HG03097 (cell line): ENCODE results near the gene CACNA1C.

ENCODE experiments used
- ATAC-seq: cut with Tn5 transposase; IDR thresholded peaks from one replicate; pipeline ENCODE4 v1.9.1; 2021; ENCODE audit not compliant: unreplicated experiment, low FRiP score

Gene CACNA1C

DNA sequence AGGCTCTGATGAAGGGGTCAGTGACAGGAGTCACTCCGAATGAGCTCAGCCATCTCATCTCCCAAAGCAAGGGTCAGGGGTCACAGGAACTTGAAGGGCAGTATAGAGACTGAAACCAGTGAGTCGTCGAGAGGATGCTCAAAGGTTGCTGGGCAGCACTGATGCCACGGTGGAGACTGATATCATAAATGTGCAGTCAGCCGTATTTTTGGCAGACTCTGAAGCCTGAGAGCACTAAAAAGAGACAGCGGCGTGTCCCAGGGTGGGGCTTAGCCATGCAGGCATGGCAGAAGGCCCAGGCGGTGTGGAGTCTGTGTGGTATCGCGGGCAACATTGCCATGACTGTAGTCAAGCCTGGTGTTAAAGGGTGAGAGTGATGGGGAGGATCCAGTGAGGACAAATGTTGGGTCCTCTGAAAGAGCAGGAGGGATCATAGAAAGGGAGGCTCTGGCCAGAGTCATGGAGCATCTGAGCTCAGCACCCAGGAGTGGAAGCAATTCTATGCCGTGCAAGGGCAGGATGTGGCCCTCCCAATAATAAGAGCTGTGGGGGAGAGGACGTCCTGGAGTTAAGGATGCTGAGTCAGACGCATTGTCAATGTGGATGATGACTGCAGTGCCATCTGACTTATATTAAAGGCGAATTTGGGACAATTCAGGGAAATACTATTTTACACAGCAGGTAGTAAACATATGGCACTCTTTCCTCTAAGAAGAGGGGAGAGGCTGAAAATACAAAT lies 500.8 kb downstream of the CACNA1C start:
- no peak for ATAC-seq

- ATAC-seq, result no peak
Measured at GRCh38 chr12:2555487-2556082, 502.8 kb downstream of the CACNA1C start.

GRCh38 chr12:2557597-2557996 lies 504.8 kb downstream of the CACNA1C start:
- no peak for ATAC-seq

DNA sequence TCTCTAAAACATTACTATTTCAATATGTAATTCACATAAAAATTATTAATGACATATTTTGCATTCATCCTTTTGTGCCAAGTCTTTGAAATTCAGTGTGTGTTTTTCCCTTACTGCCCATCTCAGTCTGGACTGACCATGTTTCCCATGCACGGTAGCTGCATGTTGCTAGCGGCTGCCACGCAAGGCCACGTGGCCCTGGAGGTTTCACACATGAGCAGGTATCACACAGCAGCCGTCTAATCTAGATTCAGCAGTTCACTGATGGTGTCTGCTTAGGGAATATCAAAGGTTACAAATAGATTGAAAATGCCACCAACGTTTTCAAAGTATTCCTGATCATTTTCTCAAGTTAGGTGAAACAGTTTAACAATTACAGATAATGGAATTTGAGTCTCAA lies 507.1 kb downstream of the CACNA1C start:
- ATAC-seq, result no peak

DNA sequence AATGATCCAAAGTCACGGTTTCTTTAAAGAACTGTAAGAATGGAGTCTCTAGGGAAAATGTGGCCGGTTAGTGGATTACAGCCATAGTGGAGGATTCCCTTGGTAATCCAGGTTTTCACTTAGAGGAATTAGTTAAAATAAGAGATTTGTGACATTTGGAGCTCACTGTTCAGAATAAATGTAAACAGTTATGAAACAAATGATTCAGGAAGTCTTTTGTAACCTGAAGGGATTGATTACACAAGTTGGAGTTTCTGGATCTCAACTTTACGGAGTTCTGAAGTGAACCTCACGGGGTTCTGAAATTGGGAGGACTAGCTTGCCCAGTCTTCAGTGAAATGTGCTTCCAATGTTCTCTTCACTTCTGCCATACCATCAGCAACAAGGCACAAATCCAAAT lies 507.6 kb downstream of the CACNA1C start:
- ATAC-seq, result no peak

- ATAC-seq, result no peak
Measured at GRCh38 chr12:2561367-2561766, 508.6 kb downstream of the CACNA1C start.

- ATAC-seq, result no peak
Measured at GRCh38 chr12:2562400-2562799, 509.6 kb downstream of the CACNA1C start.

GRCh38 chr12:2563709-2564108 lies 510.9 kb downstream of the CACNA1C start:
- ATAC-seq, result no peak

DNA sequence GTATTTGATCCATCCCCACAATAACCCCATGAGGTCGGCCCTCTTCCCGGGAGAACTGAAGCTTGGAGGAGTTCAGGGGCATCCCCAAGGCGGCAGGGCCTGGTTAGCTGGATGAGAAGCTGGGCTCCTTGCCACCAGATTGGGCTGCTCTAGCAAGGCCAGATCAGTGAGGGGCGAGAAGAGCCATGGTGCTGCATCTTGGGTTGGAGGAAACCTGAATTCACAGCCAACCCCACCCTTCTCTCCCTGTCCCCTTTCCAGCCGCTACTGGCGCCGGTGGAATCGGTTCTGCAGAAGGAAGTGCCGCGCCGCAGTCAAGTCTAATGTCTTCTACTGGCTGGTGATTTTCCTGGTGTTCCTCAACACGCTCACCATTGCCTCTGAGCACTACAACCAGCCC lies 513.4 kb downstream of the CACNA1C start:
- ATAC-seq, result no peak

DNA sequence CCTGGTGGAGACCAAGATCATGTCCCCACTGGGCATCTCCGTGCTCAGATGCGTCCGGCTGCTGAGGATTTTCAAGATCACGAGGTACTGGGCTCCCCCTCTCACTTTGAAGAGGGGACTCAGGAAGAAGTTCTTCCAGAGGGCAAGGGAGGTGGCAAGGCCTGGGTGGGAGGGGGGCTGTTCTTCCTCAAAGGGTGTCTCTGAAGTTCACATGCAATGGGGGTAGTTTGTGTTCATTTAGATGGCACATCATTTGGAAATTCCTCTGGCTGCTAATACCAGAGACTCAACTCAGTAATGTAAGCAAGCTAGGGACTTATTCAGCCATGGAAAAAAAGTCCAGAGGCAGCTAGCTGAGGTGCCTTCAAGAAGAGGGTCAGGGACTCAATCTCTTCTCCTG lies 514.9 kb downstream of the CACNA1C start:
- ATAC-seq, result no peak

- ATAC-seq, result no peak
Measured at GRCh38 chr12:2570562-2570961, 517.8 kb downstream of the CACNA1C start.

DNA sequence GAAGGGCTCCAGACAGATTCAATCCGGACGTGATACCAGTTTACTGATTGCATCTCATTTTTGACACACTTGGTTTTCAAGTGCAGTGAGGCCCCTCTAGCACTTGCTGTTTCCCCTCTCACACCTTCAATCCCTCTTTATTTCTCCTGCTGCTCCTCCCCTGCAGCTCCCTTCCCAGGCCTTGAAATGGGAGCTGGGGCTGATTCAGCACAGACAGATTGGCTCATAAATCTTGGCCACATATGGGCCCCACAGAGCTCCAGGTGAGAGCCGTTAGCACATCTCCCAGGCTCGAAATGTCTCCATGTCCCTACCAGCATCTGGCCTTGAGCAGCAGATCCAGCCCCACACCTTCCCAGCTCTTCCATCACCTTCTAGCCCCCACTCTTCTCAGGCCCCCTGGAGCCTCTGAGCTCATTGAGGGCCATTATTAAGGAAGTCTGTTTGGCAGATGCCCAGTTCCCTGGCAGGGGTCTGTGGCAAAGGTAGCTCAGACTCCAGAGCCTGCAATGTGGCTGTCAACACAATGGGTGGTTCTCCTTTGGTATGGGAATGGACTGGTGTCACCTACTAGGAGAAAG lies 521.7 kb downstream of the CACNA1C start:
- no peak for ATAC-seq

- ATAC-seq, result no peak
Measured at GRCh38 chr12:2575245-2575644, 522.5 kb downstream of the CACNA1C start.

DNA sequence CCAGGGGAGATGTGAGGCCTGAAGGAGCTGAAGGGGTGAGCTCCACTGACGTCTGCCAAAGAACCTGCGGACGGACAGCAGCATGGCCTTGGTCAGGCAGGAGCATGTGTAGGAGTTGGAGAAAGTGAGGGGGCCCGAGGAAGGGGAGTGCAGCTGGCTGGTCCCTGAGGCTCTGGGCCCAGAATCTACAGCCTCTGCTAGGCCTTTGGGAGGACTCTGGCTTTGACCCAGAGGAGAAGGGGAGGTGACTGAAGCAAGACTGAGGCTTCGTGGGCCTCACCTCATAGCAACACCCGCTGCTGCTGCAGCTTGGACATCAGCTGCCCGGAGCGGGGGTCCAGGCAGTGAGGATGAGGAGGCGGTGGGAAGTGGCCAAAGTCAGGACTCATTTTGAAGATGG lies 525.4 kb downstream of the CACNA1C start:
- no peak for ATAC-seq

- no peak for ATAC-seq
Measured at GRCh38 chr12:2578772-2579171, 526.0 kb downstream of the CACNA1C start.

- no peak for ATAC-seq
Measured at GRCh38 chr12:2580821-2581220, 528.0 kb downstream of the CACNA1C start.

DNA sequence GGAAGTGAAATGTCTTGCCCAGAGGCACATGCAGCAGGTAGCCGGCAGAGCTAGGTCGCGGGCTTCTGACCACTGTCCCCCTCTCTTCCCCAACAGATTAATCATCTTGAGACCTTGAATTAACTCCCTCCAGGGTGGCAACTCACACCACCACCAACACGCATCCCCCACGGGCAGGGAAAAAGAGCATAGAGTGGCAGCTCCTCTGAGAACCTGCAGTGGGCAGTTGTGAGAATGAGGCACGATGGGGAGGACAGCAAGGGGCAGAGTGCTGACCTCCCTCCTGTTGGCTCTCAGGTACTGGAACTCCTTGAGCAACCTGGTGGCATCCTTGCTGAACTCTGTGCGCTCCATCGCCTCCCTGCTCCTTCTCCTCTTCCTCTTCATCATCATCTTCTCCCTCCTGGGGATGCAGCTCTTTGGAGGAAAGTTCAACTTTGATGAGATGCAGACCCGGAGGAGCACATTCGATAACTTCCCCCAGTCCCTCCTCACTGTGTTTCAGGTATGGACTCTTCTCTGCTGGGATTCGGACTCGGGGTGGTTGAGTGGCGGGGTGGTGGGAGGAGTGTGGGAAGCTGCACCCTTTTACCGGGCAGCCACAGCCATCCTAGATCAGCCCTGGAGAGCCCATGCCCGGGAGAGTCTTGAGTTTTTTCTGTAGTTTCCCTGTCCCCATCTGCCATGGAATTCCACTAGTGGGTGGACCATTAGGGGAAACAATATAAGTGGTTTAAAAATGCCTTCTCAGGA lies 528.7 kb downstream of the CACNA1C start:
- no peak for ATAC-seq

- ATAC-seq, result no peak
Measured at GRCh38 chr12:2582631-2583030, 529.8 kb downstream of the CACNA1C start.

DNA sequence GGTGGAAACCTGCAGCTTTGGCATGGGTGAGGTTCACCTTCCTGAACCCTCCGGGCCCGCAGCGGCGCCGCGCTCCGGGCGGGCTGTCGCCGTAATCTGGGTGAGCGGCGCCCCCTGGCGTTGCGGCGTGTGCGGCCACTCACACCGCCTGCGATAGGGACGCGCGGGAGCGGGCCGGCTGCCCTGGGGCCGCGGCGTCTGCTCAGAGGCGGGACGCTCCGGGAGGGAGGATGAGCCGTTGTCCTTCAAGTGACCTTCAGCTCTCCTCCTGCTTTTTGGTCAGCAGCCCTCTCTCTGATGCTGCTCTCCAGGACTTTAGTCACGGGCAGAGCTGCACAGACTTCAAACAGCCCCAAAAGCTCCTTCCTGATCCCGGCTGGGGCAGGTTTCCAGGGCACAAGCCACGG lies 530.3 kb downstream of the CACNA1C start:
- no peak for ATAC-seq

- no peak for ATAC-seq
Measured at GRCh38 chr12:2583642-2584401, 531.0 kb downstream of the CACNA1C start.
